H1 (cell line): ENCODE measurements around the gene PAK5. TPM values are rescaled to one million over a fixed set of nuclear protein-coding genes. Genes with fewer than 3 reads are reported as not detected.

Experiments
- CTCF ChIA-PET: fragments of 300-600 bp; sonication (Branson Sonifier 250); formaldehyde crosslinking; loops from one replicate; lab custom pipeline; 2021; ENCODE audit not compliant: partially characterized antibody; lab: Charles Lee
- POLR2A ChIA-PET: fragments of 300-600 bp; sonication (Branson Sonifier 250); formaldehyde crosslinking; loops from one replicate; lab custom pipeline; 2021; ENCODE audit warnings: inconsistent platforms; ENCODE audit not compliant: partially characterized antibody; lab: Charles Lee
- DNase-seq, 2 experiments: peaks; one replicate each; pipeline versions ENCODE4 v3.0.0 to v3.0.0-alpha.2; 2010 to 2022; ENCODE audit warnings: low spot score in 2 of 2, low read depth in 1 of 2, mixed read lengths in 1 of 2
- FAIRE-seq: peaks from 2 replicates; lab custom pipeline; 2011; peaks lifted over from hg19 to GRCh38; lab: Jason Lieb, UNC
- H2AFZ ChIP-seq: 2 replicates; pipeline ENCODE4 v1.8.1; 2012; ENCODE audit warnings: low read length, inconsistent platforms
- H2AK5ac ChIP-seq: 2 replicates; pipeline ENCODE4 v1.6.1; 2013; ENCODE audit warnings: low read depth, low read length
- H2BK120ac ChIP-seq: replicated peaks from 2 replicates; pipeline ENCODE3; 2013; ENCODE audit warnings: low read depth, low read length, inconsistent platforms
- H2BK12ac ChIP-seq: 2 replicates; pipeline ENCODE4 v1.6.1; 2013; ENCODE audit warnings: low read depth, low read length
- H2BK15ac ChIP-seq: 2 replicates; pipeline ENCODE4 v1.6.1; 2013; ENCODE audit warnings: low read length
- H2BK20ac ChIP-seq: 2 replicates; pipeline ENCODE4 v1.6.1; 2013; ENCODE audit warnings: low read length
- H2BK5ac ChIP-seq: 2 replicates; pipeline ENCODE4 v1.6.1; 2013; ENCODE audit warnings: low read depth, low read length
- H3K14ac ChIP-seq: 2 replicates; pipeline ENCODE4 v1.6.1; 2013; ENCODE audit warnings: inconsistent platforms; ENCODE audit not compliant: insufficient read length
- H3K18ac ChIP-seq: 2 replicates; pipeline ENCODE4 v1.6.1; 2013; ENCODE audit warnings: low read length; ENCODE audit errors: extremely low read depth
- H3K23ac ChIP-seq: 2 replicates; pipeline ENCODE4 v1.6.1; 2013; ENCODE audit warnings: inconsistent platforms; ENCODE audit not compliant: insufficient read length
- H3K23me2 ChIP-seq: 2 replicates; pipeline ENCODE4 v1.6.1; 2013; ENCODE audit warnings: low read depth, low read length
- H3K27ac ChIP-seq: 2 replicates; pipeline ENCODE4 v1.6.1; 2011; ENCODE audit warnings: low read depth, low read length, inconsistent platforms
- H3K27me3 ChIP-seq, 4 experiments: replicated peaks in 1 of 4; 1 replicate in 1 of 4; 2 replicates in 3 of 4; pipeline versions ENCODE4 v1.6.1 to v1.8.1; 2011 to 2013; ENCODE audit warnings: low read length in 3 of 4, mild to moderate bottlenecking in 3 of 4, inconsistent platforms in 2 of 4, mixed read lengths in 2 of 4, moderate library complexity in 1 of 4; ENCODE audit not compliant: control insufficient read depth in 3 of 4, insufficient read depth in 3 of 4; ENCODE audit errors: extremely low read depth in 1 of 4
- H3K36me3 ChIP-seq, 4 experiments: 2 replicates each; pipeline versions ENCODE4 v1.6.1 to v1.8.1; 2011 to 2013; ENCODE audit warnings: mild to moderate bottlenecking in 4 of 4, low read length in 3 of 4, moderate library complexity in 2 of 4, control low read depth in 1 of 4, inconsistent platforms in 1 of 4; ENCODE audit not compliant: insufficient read depth in 4 of 4, control insufficient read depth in 2 of 4
- H3K4ac ChIP-seq: replicated peaks from 2 replicates; pipeline ENCODE3; 2013; ENCODE audit warnings: low read length, low read depth, mixed read lengths, inconsistent platforms; ENCODE audit not compliant: insufficient read length
- H3K4me1 ChIP-seq, 4 experiments: replicated peaks in 1 of 4; 1 replicate in 1 of 4; 2 replicates in 3 of 4; pipeline versions ENCODE4 v1.6.1 to v1.8.1; 2011 to 2013; ENCODE audit warnings: low read length in 3 of 4, inconsistent platforms in 2 of 4, mixed read lengths in 1 of 4; ENCODE audit not compliant: insufficient read depth in 4 of 4, control insufficient read depth in 3 of 4
- H3K4me2 ChIP-seq, 2 experiments: 2 replicates each; pipeline versions ENCODE4 v1.6.1 to v1.8.1; 2011 to 2013; ENCODE audit warnings: low read depth in 2 of 2, low read length in 2 of 2, control low read depth in 1 of 2, inconsistent platforms in 1 of 2, mild to moderate bottlenecking in 1 of 2; ENCODE audit not compliant: insufficient read depth in 1 of 2
- H3K4me3 ChIP-seq, 4 experiments: fragments of 200-600, 300-600 bp in 1 of 4; sonication (generic), shearing (Covaris generic), sonication (Bioruptor Twin) in 1 of 4; 2 replicates each; pipeline versions ENCODE4 v1.5.1 to v1.8.1; 2011 to 2016; ENCODE audit warnings: low read length in 4 of 4, low read depth in 3 of 4, control low read depth in 2 of 4, inconsistent platforms in 2 of 4, mild to moderate bottlenecking in 2 of 4, mixed read lengths in 1 of 4, moderate library complexity in 1 of 4; ENCODE audit not compliant: insufficient read depth in 2 of 4; ENCODE audit errors: extremely low read depth in 1 of 4
- H3K56ac ChIP-seq: replicated peaks from 2 replicates; pipeline ENCODE3; 2013; ENCODE audit warnings: low read depth, mild to moderate bottlenecking, mixed read lengths, low read length, inconsistent platforms; ENCODE audit not compliant: insufficient read length
- H3K79me1 ChIP-seq: 2 replicates; pipeline ENCODE4 v1.6.1; 2013; ENCODE audit warnings: low read depth, low read length, control low read depth
- H3K79me2 ChIP-seq, 2 experiments: 2 replicates each; pipeline versions ENCODE4 v1.6.1 to v1.8.1; 2012 to 2013; ENCODE audit warnings: low read length in 2 of 2, mild to moderate bottlenecking in 2 of 2, inconsistent platforms in 1 of 2; ENCODE audit not compliant: insufficient read depth in 2 of 2, control insufficient read depth in 1 of 2
- H3K9ac ChIP-seq, 4 experiments: replicated peaks in 1 of 4; 1 replicate in 1 of 4; 2 replicates in 3 of 4; pipeline versions ENCODE4 v1.6.1 to v1.8.1; 2011 to 2013; ENCODE audit warnings: low read depth in 3 of 4, low read length in 3 of 4, control low read depth in 2 of 4, mild to moderate bottlenecking in 2 of 4, moderate library complexity in 2 of 4, inconsistent platforms in 1 of 4; ENCODE audit errors: extremely low read depth in 1 of 4
- H3K9me3 ChIP-seq, 2 experiments: 2 replicates each; pipeline versions ENCODE4 v1.6.1 to v1.8.1; 2012 to 2013; ENCODE audit warnings: mild to moderate bottlenecking in 2 of 2, moderate library complexity in 2 of 2, control low read depth in 1 of 2, inconsistent platforms in 1 of 2, low read depth in 1 of 2, low read length in 1 of 2, mixed read lengths in 1 of 2; ENCODE audit not compliant: insufficient read depth in 2 of 2
- H4K20me1 ChIP-seq, 2 experiments: replicated peaks in 1 of 2; 2 replicates each; pipeline versions ENCODE3 to v1.8.1; 2011 to 2013; ENCODE audit warnings: inconsistent platforms in 2 of 2, low read length in 2 of 2, mild to moderate bottlenecking in 1 of 2; ENCODE audit not compliant: insufficient read depth in 2 of 2, control insufficient read depth in 1 of 2
- H4K5ac ChIP-seq: 2 replicates; pipeline ENCODE4 v1.6.1; 2013; ENCODE audit warnings: low read length, low read depth, mixed read lengths, inconsistent platforms; ENCODE audit not compliant: insufficient read length
- H4K8ac ChIP-seq: 2 replicates; pipeline ENCODE4 v1.8.0; 2013; ENCODE audit warnings: mild to moderate bottlenecking, moderate library complexity, low read length, inconsistent platforms; ENCODE audit not compliant: insufficient read depth; ENCODE audit errors: extremely low read depth
- H4K91ac ChIP-seq: replicated peaks from 2 replicates; pipeline ENCODE3; 2013; ENCODE audit warnings: low read length, mixed read lengths, inconsistent platforms; ENCODE audit not compliant: insufficient read length
- ASH2L ChIP-seq: fragments of 200-600, 300-600 bp; sonication (generic); IDR thresholded peaks from one replicate; pipeline ENCODE4 v1.7.1; 2017; ENCODE audit warnings: low read length
- CBX8 ChIP-seq: fragments of 300-800, 300-1000 bp; sonication (generic); IDR thresholded peaks from 2 replicates; pipeline ENCODE4 v1.7.1; 2016; ENCODE audit warnings: low read depth, low read length, borderline replicate concordance
- EGR1 ChIP-seq: IDR thresholded peaks from 2 replicates; pipeline ENCODE4 v1.6.1; 2011; ENCODE audit warnings: low read depth, low read length, borderline replicate concordance
- GABPA ChIP-seq: IDR thresholded peaks from 2 replicates; pipeline ENCODE4 v1.6.1; 2011; ENCODE audit warnings: mild to moderate bottlenecking, low read length, moderate library complexity, borderline replicate concordance; ENCODE audit not compliant: insufficient read depth
- JUND ChIP-seq: IDR thresholded peaks from 2 replicates; pipeline ENCODE4 v1.6.1; 2011; ENCODE audit warnings: mild to moderate bottlenecking, improper control_type of control experiment, low read length
- KDM1A ChIP-seq: fragments of 200-600, 300-600 bp; sonication (generic); IDR thresholded peaks from 2 replicates; pipeline ENCODE4 v1.7.1; 2016; ENCODE audit warnings: mild to moderate bottlenecking, low read length, borderline replicate concordance
- KDM5A ChIP-seq: fragments of 200-600 bp; IDR thresholded peaks from 2 replicates; pipeline ENCODE4 v1.7.1; 2012; ENCODE audit warnings: mild to moderate bottlenecking, low read length, inconsistent platforms, mixed read lengths
- PHF8 ChIP-seq: fragments of 200-600 bp; sonication (generic); conservative IDR thresholded peaks from 2 replicates; pipeline ENCODE4 v1.7.1; 2012; ENCODE audit warnings: low read depth, mild to moderate bottlenecking, inconsistent platforms, low read length, moderate library complexity
- POLR2A ChIP-seq, 2 experiments: IDR thresholded peaks; 1 replicate in 1 of 2; 2 replicates in 1 of 2; pipeline ENCODE4 v1.6.1; 2011; ENCODE audit warnings: low read depth in 2 of 2, low read length in 2 of 2, mild to moderate bottlenecking in 2 of 2; ENCODE audit errors: control extremely low read depth in 1 of 2
- RFX5 ChIP-seq: IDR thresholded peaks from 2 replicates; pipeline ENCODE4 v1.6.1; 2011; ENCODE audit warnings: low read depth, low read length, improper control_type of control experiment, borderline replicate concordance
- SIRT6 ChIP-seq: IDR thresholded peaks from one replicate; pipeline ENCODE4 v1.7.1; 2012; ENCODE audit warnings: low read length, inconsistent platforms
- SP1 ChIP-seq: IDR thresholded peaks from 2 replicates; pipeline ENCODE4 v1.6.1; 2011; ENCODE audit warnings: low read depth, low read length
- SP2 ChIP-seq: IDR thresholded peaks from 2 replicates; pipeline ENCODE4 v1.6.1; 2012; ENCODE audit warnings: mild to moderate bottlenecking, low read length, inconsistent platforms
- SRF ChIP-seq: IDR thresholded peaks from 2 replicates; pipeline ENCODE4 v1.6.1; 2011; ENCODE audit warnings: mild to moderate bottlenecking, low read depth, low read length, moderate library complexity
- SUZ12 ChIP-seq: fragments of 200-600 bp; sonication (generic); IDR thresholded peaks from 2 replicates; pipeline ENCODE4 v1.6.1; 2012; ENCODE audit warnings: mild to moderate bottlenecking, inconsistent platforms, low read length, moderate library complexity, mixed read lengths
- WGBS, 2 experiments: shearing (Covaris generic) in 1 of 2; methylation state at CpG; one replicate each; pipeline versions ENCODE4 v1.1.6 to v1.1.7; 2013 to 2015; ENCODE audit warnings: low lambda C conversion rate in 2 of 2, mixed read lengths in 2 of 2, inconsistent platforms in 1 of 2, low coverage in 1 of 2, missing lambda C conversion rate in 1 of 2; ENCODE audit not compliant: insufficient replicate concordance in 2 of 2, insufficient coverage in 1 of 2, insufficient read length in 1 of 2; ENCODE audit errors: extremely low coverage in 1 of 2, missing lambda C conversion rate in 1 of 2; 5-methylcytosine and 5-hydroxymethylcytosine counted together
- polyA plus RNA-seq, 7 experiments: library from polyadenylated mRNA; depleted of rRNA in 3 of 7; stranded (reverse) in 5 of 7; unstranded in 2 of 7; fragments of >200 nt in 5 of 7; fragments of 200-250 nt in 2 of 7; gene quantifications; 1 replicate in 5 of 7; 2 replicates in 1 of 7; 4 replicates in 1 of 7; pipeline versions ENCODE4 v1.2.1 to v1.2.3, GENCODE V29; 2011 to 2013; ENCODE audit warnings: missing spikeins in 2 of 7, mixed read lengths in 2 of 7
- total RNA-seq: library from RNA; stranded (reverse); fragmentation: NEBNext Ultra II Directional; extraction: Animal tissue kit (Norgen Biotek cat#: 25700); gene quantifications from 2 replicates; pipeline ENCODE4 v1.2.1, GENCODE V29; 2021

The PAK5 gene
- total and polyA plus RNA-seq, 2 of the 8 experiments (the other 6 are each of a cell fraction or from before 2014, with no cell fraction given), result 0.54 to 0.80 TPM

- no peak overlapping the region for H4K91ac ChIP-seq
- no peaks in the 10 kb centered on the region for H3K79me2 ChIP-seq
- ChIA-PET CTCF (interaction anchor here (1.3 to 2.2 kb wide), 3 partner anchors 15 to 251 kb away, joined by 3 to 13 read pairs (median 6); no protein-coding TSS in a partner anchor), POLR2A (no interaction called here)
- H2BK20ac ChIP-seq, result no peak overlapping the region
- no peak overlapping the region for H2BK5ac ChIP-seq
- H2AK5ac ChIP-seq, result no peak overlapping the region
- H3K36me3 ChIP-seq, result no peaks in the 10 kb centered on the region
- no peak overlapping the region for H2BK12ac ChIP-seq
- H3K4me1 ChIP-seq, result no peaks in the 10 kb centered on the region
- H3K79me1 ChIP-seq, result no peaks in the 10 kb centered on the region
- no peak overlapping the region for H4K8ac ChIP-seq
- DNase-seq (no peak), FAIRE-seq (no peak)
- no peak overlapping the region for H3K9ac ChIP-seq
- no peak overlapping the region for H3K23ac ChIP-seq
- H3K56ac ChIP-seq, result no peak overlapping the region
- H3K27ac ChIP-seq, result no peak overlapping the region
- H3K4ac ChIP-seq, result no peak overlapping the region
- H3K14ac ChIP-seq, result no peak overlapping the region
- H3K18ac ChIP-seq, result no peak overlapping the region
- H3K9me3 ChIP-seq, result no peaks in the 10 kb centered on the region
- no peak overlapping the region for H3K4me3 ChIP-seq
- H2BK120ac ChIP-seq, result no peak overlapping the region
- WGBS, 2 experiments, result 67% methylated on average over 1 of the region's 1 CpG; no CpG with 5 or more reads in 1 of the 2 experiments
- H2BK15ac ChIP-seq, result no peak overlapping the region
- H3K23me2 ChIP-seq, result no peaks in the 10 kb centered on the region
- H3K27me3 ChIP-seq, result no peaks in the 10 kb centered on the region
- no peaks in the 10 kb centered on the region for H4K20me1 ChIP-seq
- no peak overlapping the region for H2AFZ ChIP-seq
- H3K4me2 ChIP-seq, result no peak overlapping the region
- no peak overlapping the region for H4K5ac ChIP-seq
- no peak for TF ChIP-seq SIRT6
- no peak for TF ChIP-seq POLR2A (IDR thresholded peaks at IDR 0.05; ENCODE audit: control extremely low read depth in 1 of 2, low read depth in 2 of 2, low read length in 2 of 2)
- no peak for TF ChIP-seq JUND
- TF ChIP-seq RFX5, result no peak
- no peak for TF ChIP-seq EGR1
- no peak for TF ChIP-seq KDM1A
- no peak for TF ChIP-seq SUZ12
- TF ChIP-seq SRF, result no peak
- TF ChIP-seq PHF8, result no peak
- no peak for TF ChIP-seq SP1
- TF ChIP-seq SP2, result no peak
- no peak for TF ChIP-seq CBX8
- no peak for TF ChIP-seq KDM5A
- no peak for TF ChIP-seq ASH2L
- no peak for TF ChIP-seq GABPA
These were observed 205.9 kb downstream of the PAK5 start for GRCh38 chr20:9632991-9633390.
